Endothelial cell of umbilical vein (primary cell): ENCODE data around the gene FTHL17. TPM values are rescaled to one million over a fixed set of nuclear protein-coding genes. Genes with fewer than 3 reads are reported as not detected.

Experiments
- BruUV-seq: library from RNA; stranded (reverse); fragments of 400-500 nt; replicated peaks from 2 replicates; lab custom pipeline; 2021; lab: Mats Ljungman, UMichigan
- CTCF ChIA-PET: fragments of 300-600, 350-600 bp; sonication (Branson Sonifier 250); formaldehyde crosslinking; loops from one replicate; lab custom pipeline; 2021; ENCODE audit warnings: antibody characterized with exemption, inconsistent platforms; lab: Charles Lee
- POLR2A ChIA-PET: fragments of 300-600, 350-600 bp; sonication (Branson Sonifier 250); formaldehyde crosslinking; loops from one replicate; lab custom pipeline; 2021; ENCODE audit warnings: antibody characterized with exemption, inconsistent platforms; lab: Charles Lee
- DNase-seq: peaks from one replicate; pipeline ENCODE4 v3.0.0-alpha.2; 2011; ENCODE audit warnings: low read depth, low spot score
- FAIRE-seq: peaks from 2 replicates; lab custom pipeline; 2011; peaks lifted over from hg19 to GRCh38; lab: Jason Lieb, UNC
- H2AFZ ChIP-seq: 2 replicates; pipeline ENCODE4 v1.6.0; 2012; ENCODE audit warnings: low read depth, low read length, control low read depth, inconsistent platforms
- H3K27ac ChIP-seq: 2 replicates; pipeline ENCODE4 v1.5.1; 2011; ENCODE audit warnings: low read depth, mild to moderate bottlenecking, control low read depth, low read length, moderate library complexity; ENCODE audit not compliant: insufficient read depth
- H3K27me3 ChIP-seq, 2 experiments: 2 replicates each; pipeline versions ENCODE4 v1.6.0 to v1.6.1; 2011; ENCODE audit warnings: low read length in 2 of 2, mixed read lengths in 1 of 2; ENCODE audit not compliant: control insufficient read depth in 2 of 2, insufficient read depth in 2 of 2
- H3K36me3 ChIP-seq, 2 experiments: 2 replicates in 1 of 2; 3 replicates in 1 of 2; pipeline ENCODE4 v1.5.1; 2011; ENCODE audit warnings: low read length in 2 of 2, mild to moderate bottlenecking in 1 of 2, moderate library complexity in 1 of 2; ENCODE audit not compliant: control insufficient read depth in 2 of 2, insufficient read depth in 2 of 2; ENCODE audit errors: extremely low read depth in 1 of 2
- H3K4me1 ChIP-seq: 3 replicates; pipeline ENCODE4 v1.5.1; 2011; ENCODE audit warnings: mild to moderate bottlenecking, low read length; ENCODE audit not compliant: control insufficient read depth, insufficient read depth; ENCODE audit errors: extremely low read depth
- H3K4me2 ChIP-seq: 2 replicates; pipeline ENCODE4 v1.6.1; 2011; ENCODE audit warnings: low read length, control low read depth, mixed read lengths; ENCODE audit not compliant: insufficient read depth
- H3K4me3 ChIP-seq, 3 experiments: fragments of 200-600 bp in 1 of 3; sonication (generic), shearing (Covaris generic) in 1 of 3; replicated peaks in 1 of 3; 2 replicates each; pipeline ENCODE4 v1.5.1; 2011 to 2016; ENCODE audit warnings: control low read depth in 3 of 3, low read length in 3 of 3, mild to moderate bottlenecking in 2 of 3, inconsistent platforms in 1 of 3, low read depth in 1 of 3, moderate library complexity in 1 of 3; ENCODE audit not compliant: insufficient read depth in 1 of 3
- H3K79me2 ChIP-seq: 2 replicates; pipeline ENCODE4 v1.6.0; 2012; ENCODE audit warnings: low read length, inconsistent platforms; ENCODE audit not compliant: control insufficient read depth, insufficient read depth
- H3K9ac ChIP-seq: replicated peaks from 2 replicates; pipeline ENCODE3; 2011; ENCODE audit warnings: low read length, control low read depth; ENCODE audit not compliant: insufficient read depth; ENCODE audit errors: extremely low read depth
- H3K9me1 ChIP-seq: replicated peaks from 3 replicates; pipeline ENCODE4 v1.6.0; 2011; ENCODE audit warnings: mild to moderate bottlenecking, low read length; ENCODE audit not compliant: control insufficient read depth, insufficient read depth; ENCODE audit errors: extremely low read depth
- H3K9me3 ChIP-seq: replicated peaks from 2 replicates; pipeline ENCODE4 v1.5.1; 2012; ENCODE audit warnings: low read length, inconsistent platforms; ENCODE audit not compliant: control insufficient read depth, insufficient read depth
- H4K20me1 ChIP-seq: replicated peaks from 2 replicates; pipeline ENCODE3; 2011; ENCODE audit warnings: mild to moderate bottlenecking, low read length; ENCODE audit not compliant: control insufficient read depth, insufficient read depth; ENCODE audit errors: extremely low read depth
- EZH2 ChIP-seq: IDR thresholded peaks from 2 replicates; pipeline ENCODE4 v1.6.1; 2012; ENCODE audit warnings: borderline replicate concordance, low read depth, mild to moderate bottlenecking, moderate library complexity, low read length, inconsistent platforms; ENCODE audit not compliant: severe bottlenecking
- FOS ChIP-seq: IDR thresholded peaks from 2 replicates; pipeline ENCODE4 v1.6.1; 2011; ENCODE audit warnings: mild to moderate bottlenecking, low read length, moderate library complexity, borderline replicate concordance; ENCODE audit not compliant: insufficient read depth
- GATA2 ChIP-seq: IDR thresholded peaks from 2 replicates; pipeline ENCODE4 v1.7.0; 2011; ENCODE audit warnings: low read depth, mild to moderate bottlenecking, moderate library complexity, mixed read lengths, low read length; ENCODE audit not compliant: insufficient read length, insufficient read depth
- JUN ChIP-seq: IDR thresholded peaks from 2 replicates; pipeline ENCODE4 v1.6.1; 2011; ENCODE audit warnings: borderline replicate concordance, low read depth; ENCODE audit not compliant: insufficient read length, insufficient read depth
- MYC ChIP-seq: IDR thresholded peaks from one replicate; pipeline ENCODE4 v1.6.1; 2011; ENCODE audit warnings: mild to moderate bottlenecking, low read depth, low read length
- POLR2A ChIP-seq: IDR thresholded peaks from 2 replicates; pipeline ENCODE4 v1.6.1; 2012; ENCODE audit warnings: low read depth, mild to moderate bottlenecking, control low read depth, low read length
- POLR2AphosphoS5 ChIP-seq: IDR thresholded peaks from 2 replicates; pipeline ENCODE4 v1.6.1; 2012; ENCODE audit warnings: low read depth, mild to moderate bottlenecking, control low read depth, low read length, moderate library complexity; ENCODE audit not compliant: insufficient read depth
- dilution Hi-C: fragments of 300-500 bp; cut with MboI; formaldehyde crosslinking; loops from one replicate; pipeline ENCODE4 v1.15.0; 2019; ENCODE audit warnings: low sequenced_read_pairs; ENCODE audit not compliant: extremely low pct_ligation_motif_present
- intact Hi-C: fragments of 100-400 bp; cut with micrococcal nuclease; formaldehyde crosslinking; loops from one replicate; pipeline ENCODE4 v1.10.0; 2022
- polyA plus RNA-seq, 4 experiments: library from polyadenylated mRNA; depleted of rRNA in 3 of 4; stranded (reverse) in 3 of 4; unstranded in 1 of 4; fragments of >200 nt; gene quantifications; 2 replicates each; pipeline versions ENCODE4 v1.2.1 to v1.2.3, GENCODE V29; 2011 to 2012; ENCODE audit warnings: missing spikeins in 1 of 4
- total RNA-seq: library from RNA; stranded (reverse); gene quantifications from 2 replicates; pipeline ENCODE4 v1.2.3, GENCODE V29; 2021
- TF ChIP-seq, protein P1 (sequence below), 2 donors: IDR thresholded peaks; 1 replicate in 1 of 2; 2 replicates in 1 of 2; pipeline ENCODE4 v1.5.1; 2011; ENCODE audit warnings: low read length in 2 of 2, mild to moderate bottlenecking in 2 of 2, moderate library complexity in 2 of 2, control low read depth in 1 of 2, inconsistent platforms in 1 of 2, low read depth in 1 of 2; ENCODE audit not compliant: insufficient read depth in 1 of 2; ENCODE audit errors: extremely low read depth in 1 of 2
- TF ChIP-seq, protein P2 (sequence below): IDR thresholded peaks from 2 replicates; pipeline ENCODE4 v1.6.1; 2011; ENCODE audit not compliant: insufficient read depth, insufficient read length

The FTHL17 gene
- total and polyA plus RNA-seq, 2 donors (not counting 3 experiments of a cell fraction or from before 2014, with no cell fraction given): not detected

DNA sequence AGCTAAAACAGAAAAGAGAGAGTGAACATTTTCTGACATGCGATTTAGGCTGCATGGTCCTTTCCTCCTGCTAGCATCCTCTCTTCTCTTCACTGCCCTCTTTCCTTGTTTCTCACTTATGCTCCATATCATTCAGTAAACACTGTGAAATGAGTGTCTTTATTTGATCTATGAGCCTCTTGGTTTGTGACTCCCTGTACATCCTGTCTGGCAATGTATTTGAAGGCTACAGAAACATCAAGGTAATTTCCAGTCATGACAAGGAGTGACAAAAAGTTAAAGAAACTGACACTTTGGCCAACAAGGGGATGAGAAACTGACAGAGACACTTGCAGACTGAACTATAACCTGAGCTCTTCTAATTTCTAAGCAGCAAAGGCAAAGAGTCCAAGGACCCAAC lies 8.7 kb downstream of the FTHL17 start:
- no peaks in the 10 kb centered on the region for H3K9me1 ChIP-seq
- no peaks in the 10 kb centered on the region for H4K20me1 ChIP-seq
- no peak overlapping the region for H3K27ac ChIP-seq
- no peak overlapping the region for H3K9ac ChIP-seq
- no peak for TF ChIP-seq GATA2
- TF ChIP-seq POLR2A: no peak
- TF ChIP-seq FOS: no peak
- TF ChIP-seq EZH2: no peak
- TF ChIP-seq MYC: no peak
- no peak for TF ChIP-seq POLR2AphosphoS5
- TF ChIP-seq, protein P1, sequence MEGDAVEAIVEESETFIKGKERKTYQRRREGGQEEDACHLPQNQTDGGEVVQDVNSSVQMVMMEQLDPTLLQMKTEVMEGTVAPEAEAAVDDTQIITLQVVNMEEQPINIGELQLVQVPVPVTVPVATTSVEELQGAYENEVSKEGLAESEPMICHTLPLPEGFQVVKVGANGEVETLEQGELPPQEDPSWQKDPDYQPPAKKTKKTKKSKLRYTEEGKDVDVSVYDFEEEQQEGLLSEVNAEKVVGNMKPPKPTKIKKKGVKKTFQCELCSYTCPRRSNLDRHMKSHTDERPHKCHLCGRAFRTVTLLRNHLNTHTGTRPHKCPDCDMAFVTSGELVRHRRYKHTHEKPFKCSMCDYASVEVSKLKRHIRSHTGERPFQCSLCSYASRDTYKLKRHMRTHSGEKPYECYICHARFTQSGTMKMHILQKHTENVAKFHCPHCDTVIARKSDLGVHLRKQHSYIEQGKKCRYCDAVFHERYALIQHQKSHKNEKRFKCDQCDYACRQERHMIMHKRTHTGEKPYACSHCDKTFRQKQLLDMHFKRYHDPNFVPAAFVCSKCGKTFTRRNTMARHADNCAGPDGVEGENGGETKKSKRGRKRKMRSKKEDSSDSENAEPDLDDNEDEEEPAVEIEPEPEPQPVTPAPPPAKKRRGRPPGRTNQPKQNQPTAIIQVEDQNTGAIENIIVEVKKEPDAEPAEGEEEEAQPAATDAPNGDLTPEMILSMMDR (IDR thresholded peaks at IDR 0.05; ENCODE audit: extremely low read depth in 1 of 2, insufficient read depth in 1 of 2, low read depth in 1 of 2, low read length in 2 of 2): no peak
- TF ChIP-seq, protein P2, sequence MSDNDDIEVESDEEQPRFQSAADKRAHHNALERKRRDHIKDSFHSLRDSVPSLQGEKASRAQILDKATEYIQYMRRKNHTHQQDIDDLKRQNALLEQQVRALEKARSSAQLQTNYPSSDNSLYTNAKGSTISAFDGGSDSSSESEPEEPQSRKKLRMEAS: no peak
- no peak for TF ChIP-seq JUN
- no peaks in the 10 kb centered on the region for H3K4me1 ChIP-seq
- no peaks in the 10 kb centered on the region for H3K27me3 ChIP-seq
- BruUV-seq: no TSS peak
- POLR2A ChIA-PET: no interaction called here
- CTCF ChIA-PET: no interaction called here
- no peak overlapping the region for H3K4me3 ChIP-seq
- DNase-seq: no peak
- no peaks in the 10 kb centered on the region for H3K36me3 ChIP-seq
- no peak for FAIRE-seq
- intact Hi-C loops: no loop called here
- dilution Hi-C loops: no loop called here
- no peaks in the 10 kb centered on the region for H3K79me2 ChIP-seq
- H3K4me2 ChIP-seq: no peak overlapping the region
- H2AFZ ChIP-seq: no peak overlapping the region
- H3K9me3 ChIP-seq: no peaks in the 10 kb centered on the region
